Neural cell (in vitro differentiated cells): ENCODE measurements around the gene TPD52L1. TPM values are rescaled to one million over a fixed set of nuclear protein-coding genes. Genes with fewer than 3 reads are reported as not detected.

Source experiments
- H2AFZ ChIP-seq: fragments of 200-600, 300-800 bp; sonication (generic), shearing (Covaris generic); 2 replicates; pipeline ENCODE4 v1.6.0; 2014; ENCODE audit warnings: low read depth, mild to moderate bottlenecking, antibody characterized with exemption, low read length, moderate library complexity
- H3F3A ChIP-seq: fragments of 200-600 bp; shearing (Covaris generic); 2 replicates; pipeline ENCODE4 v1.6.1; 2016; ENCODE audit warnings: mild to moderate bottlenecking, moderate library complexity, mixed read lengths, antibody characterized with exemption, low read length; ENCODE audit not compliant: insufficient read depth, poor library complexity, severe bottlenecking
- H3K27ac ChIP-seq: fragments of 200-600, 300-800 bp; sonication (generic), shearing (Covaris generic); 2 replicates; pipeline ENCODE4 v1.5.1; 2014; ENCODE audit warnings: mild to moderate bottlenecking, low read length, moderate library complexity
- H3K27me3 ChIP-seq: fragments of 300-800, 200-600 bp; sonication (generic), shearing (Covaris generic); 2 replicates; pipeline ENCODE4 v1.6.0; 2014; ENCODE audit warnings: mild to moderate bottlenecking, low read depth, low read length, moderate library complexity; ENCODE audit not compliant: insufficient read depth
- H3K36me3 ChIP-seq: fragments of 300-800, 200-600 bp; sonication (generic), shearing (Covaris generic); 2 replicates; pipeline ENCODE4 v1.5.1; 2014; ENCODE audit warnings: mild to moderate bottlenecking, antibody characterized with exemption, low read length, moderate library complexity; ENCODE audit not compliant: insufficient read depth
- H3K4me2 ChIP-seq: fragments of 300-800, 200-600 bp; sonication (generic), shearing (Covaris generic); 2 replicates; pipeline ENCODE4 v1.6.0; 2014; ENCODE audit warnings: mild to moderate bottlenecking, low read length
- H3K4me3 ChIP-seq: fragments of 300-800, 200-600 bp; sonication (generic), shearing (Covaris generic); 2 replicates; pipeline ENCODE4 v1.5.1; 2014; ENCODE audit warnings: mild to moderate bottlenecking, low read length, moderate library complexity
- H3K79me2 ChIP-seq: fragments of 200-600 bp; shearing (Covaris generic); replicated peaks from 2 replicates; pipeline ENCODE4 v1.6.0; 2014; ENCODE audit warnings: mild to moderate bottlenecking, low read length, moderate library complexity; ENCODE audit not compliant: insufficient read depth
- H3K9ac ChIP-seq: fragments of 300-800, 200-600 bp; sonication (generic), shearing (Covaris generic); 2 replicates; pipeline ENCODE4 v1.6.1; 2016; ENCODE audit warnings: mild to moderate bottlenecking, low read length, mixed read lengths
- H3K9me2 ChIP-seq: fragments of 200-600 bp; shearing (Covaris generic); 2 replicates; pipeline ENCODE4 v1.6.1; 2016; ENCODE audit warnings: mild to moderate bottlenecking, low read length, mixed read lengths; ENCODE audit not compliant: insufficient read depth
- H3K9me3 ChIP-seq: fragments of 200-600, 300-800 bp; sonication (generic), shearing (Covaris generic); 2 replicates; pipeline ENCODE4 v1.6.1; 2016; ENCODE audit warnings: mild to moderate bottlenecking, mixed run types, low read length, moderate library complexity, mixed read lengths
- H4K20me1 ChIP-seq: fragments of 200-600 bp; shearing (Covaris generic); 2 replicates; pipeline ENCODE4 v1.6.1; 2016; ENCODE audit warnings: mild to moderate bottlenecking, mixed run types; ENCODE audit not compliant: insufficient read depth
- CTCF ChIP-seq: fragments of 450-650 bp; IDR thresholded peaks from 2 replicates; pipeline ENCODE4 v1.5.1; 2014; ENCODE audit warnings: antibody characterized with exemption, mild to moderate bottlenecking, moderate library complexity; ENCODE audit not compliant: poor library complexity, severe bottlenecking
- EP300 ChIP-seq: fragments of 450-650 bp; conservative IDR thresholded peaks from 2 replicates; pipeline ENCODE4 v1.6.1; 2014; ENCODE audit warnings: antibody characterized with exemption, mild to moderate bottlenecking, moderate library complexity; ENCODE audit not compliant: poor library complexity, severe bottlenecking
- EZH2 ChIP-seq: fragments of 200-600, 300-800 bp; shearing (Covaris generic), sonication (generic); IDR thresholded peaks from 2 replicates; pipeline ENCODE4 v1.6.1; 2014; ENCODE audit warnings: antibody characterized with exemption, low read length, borderline replicate concordance, mild to moderate bottlenecking; ENCODE audit not compliant: insufficient read depth, poor library complexity, severe bottlenecking
- MXI1 ChIP-seq: fragments of 450-650 bp; conservative IDR thresholded peaks from 2 replicates; pipeline ENCODE4 v1.6.1; 2014; ENCODE audit warnings: antibody characterized with exemption, mild to moderate bottlenecking; ENCODE audit not compliant: poor library complexity, severe bottlenecking
- POLR2AphosphoS5 ChIP-seq: IDR thresholded peaks from 2 replicates; pipeline ENCODE4 v1.6.1; 2012
- RAD21 ChIP-seq: fragments of 450-650 bp; conservative IDR thresholded peaks from 2 replicates; pipeline ENCODE4 v1.6.1; 2014; ENCODE audit warnings: antibody characterized with exemption, mild to moderate bottlenecking, moderate library complexity
- REST ChIP-seq: IDR thresholded peaks from 2 replicates; pipeline ENCODE4 v1.6.1; 2012; ENCODE audit warnings: borderline replicate concordance
- SMC3 ChIP-seq: fragments of 450-650 bp; conservative IDR thresholded peaks from 2 replicates; pipeline ENCODE4 v1.6.1; 2014; ENCODE audit warnings: antibody characterized with exemption, mild to moderate bottlenecking, moderate library complexity; ENCODE audit not compliant: poor library complexity
- TAF1 ChIP-seq: IDR thresholded peaks from 2 replicates; pipeline ENCODE4 v1.6.1; 2012; ENCODE audit warnings: low read depth
- polyA plus RNA-seq: library from polyadenylated mRNA; depleted of rRNA; stranded (reverse); fragments of >200 nt; gene quantifications from 2 replicates; pipeline ENCODE4 v1.2.3, GENCODE V29; 2014

TPD52L1 gene
- polyA plus RNA-seq, 1 donor from 2014 or later, result 8.9 TPM

- Histone ChIP-seq H3K27me3 (no peaks in the 10 kb centered on the region), H3K4me3 (no peak overlapping the region), H3K27ac (no peak overlapping the region), H2AFZ (no peak overlapping the region), H4K20me1 (no peaks in the 10 kb centered on the region), H3K9ac (no peak overlapping the region), H3K36me3 (no peaks in the 10 kb centered on the region), H3K9me2 (no peaks in the 10 kb centered on the region), H3K4me2 (no peak overlapping the region), H3K79me2 (no peaks in the 10 kb centered on the region), H3K9me3 (no peaks in the 10 kb centered on the region), H3F3A (no peaks in the 10 kb centered on the region)
- TF ChIP-seq SMC3 (no peak), EZH2 (no peak), REST (no peak), EP300 (no peak), RAD21 (no peak), CTCF (no peak)
These were observed 42.2 kb upstream of the TPD52L1 start for GRCh38 chr6:125111219-125111983.

DNA sequence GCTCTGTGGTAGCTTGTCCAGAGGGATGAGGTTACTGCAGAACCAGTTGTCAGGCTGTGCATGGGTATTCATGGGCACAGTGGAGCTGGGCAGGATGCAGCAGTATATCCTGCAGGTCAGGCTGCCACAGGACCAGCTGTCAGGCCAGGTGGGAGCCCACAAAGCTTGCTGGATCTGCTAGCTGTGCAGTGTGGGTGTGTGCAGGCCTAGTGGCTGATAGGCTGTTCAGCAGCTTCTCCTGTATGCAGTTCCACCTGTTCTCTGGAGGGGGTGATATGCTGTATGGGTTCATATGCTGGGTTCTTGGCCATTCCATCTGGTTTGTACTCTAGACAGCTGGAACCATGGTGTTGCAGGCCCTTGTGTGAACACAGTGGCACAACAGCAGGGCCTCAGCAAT is 40.6 kb upstream of the TPD52L1 start:
- no peaks in the 10 kb centered on the region for H3F3A ChIP-seq
- H2AFZ ChIP-seq, result no peak overlapping the region
- H3K9ac ChIP-seq, result no peak overlapping the region
- no peaks in the 10 kb centered on the region for H3K27me3 ChIP-seq
- H3K27ac ChIP-seq, result no peak overlapping the region
- no peaks in the 10 kb centered on the region for H3K79me2 ChIP-seq
- no peaks in the 10 kb centered on the region for H3K36me3 ChIP-seq
- H3K9me3 ChIP-seq, result no peaks in the 10 kb centered on the region
- H4K20me1 ChIP-seq, result no peaks in the 10 kb centered on the region
- H3K4me2 ChIP-seq, result no peak overlapping the region
- TF ChIP-seq CTCF (no peak), EP300 (no peak), REST (no peak), TAF1 (no peak), EZH2 (no peak), SMC3 (no peak), MXI1 (no peak), RAD21 (no peak), POLR2AphosphoS5 (no peak)
- H3K4me3 ChIP-seq, result no peak overlapping the region
- no peaks in the 10 kb centered on the region for H3K9me2 ChIP-seq
